Tibial artery (tissue), 4 donors: ENCODE measurements around the gene MTCH1.

Experiments
- DNase-seq, 2 donors: peaks; one replicate each; pipeline ENCODE4 v3.0.0-alpha.2; 2019
- H3K27ac ChIP-seq, 2 donors: fragments of 200-600 bp; sonication (generic) in 1 of 2; 1 replicate in 1 of 2; 2 replicates in 1 of 2; pipeline ENCODE4 v1.5.1; 2018 to 2019; ENCODE audit warnings: mild to moderate bottlenecking in 1 of 2
- H3K27me3 ChIP-seq, 2 donors: fragments of 200-600 bp; sonication (generic) in 1 of 2; one replicate each; pipeline versions ENCODE4 v1.5.1 to v1.6.0; 2016 to 2019
- H3K36me3 ChIP-seq, 3 donors: fragments of 200-600 bp; sonication (generic) in 2 of 3; one replicate each; pipeline ENCODE4 v1.5.1; 2016 to 2019; ENCODE audit warnings: mild to moderate bottlenecking in 2 of 3
- H3K4me1 ChIP-seq, 4 donors: fragments of 200-600 bp; sonication (generic) in 2 of 4; 1 replicate in 3 of 4; 2 replicates in 1 of 4; pipeline ENCODE4 v1.5.1; 2016 to 2019
- H3K4me3 ChIP-seq, 2 donors: fragments of 200-600 bp; sonication (generic) in 1 of 2; 1 replicate in 1 of 2; 2 replicates in 1 of 2; pipeline ENCODE4 v1.5.1; 2018 to 2019; ENCODE audit warnings: mild to moderate bottlenecking in 2 of 2
- H3K9me3 ChIP-seq, 3 donors: fragments of 200-600 bp; sonication (generic) in 1 of 3; one replicate each; pipeline ENCODE4 v1.5.1; 2016 to 2019
- CTCF ChIP-seq, 2 experiments: fragments of 200-600 bp in 1 of 2; fragments of 450-650 bp in 1 of 2; IDR thresholded peaks; one replicate each; pipeline ENCODE4 v1.5.1; 2017 to 2019; ENCODE audit warnings: antibody characterized with exemption in 2 of 2, mild to moderate bottlenecking in 1 of 2, moderate library complexity in 1 of 2
- intact Hi-C: fragments of 100-400 bp; cut with DNase I; formaldehyde crosslinking; loops from one replicate; pipeline ENCODE4 v1.15.0; 2023; ENCODE audit warnings: low total_unique reads

The MTCH1 gene

GRCh38 chr6:36920049-36920448, 65.9 kb downstream of the MTCH1 start:
- no peak overlapping the region for H3K4me3 ChIP-seq
- no peaks in the 10 kb centered on the region for H3K9me3 ChIP-seq
- no peak for TF ChIP-seq CTCF (IDR thresholded peaks at IDR 0.05)
- no peak overlapping the region for H3K27ac ChIP-seq
- intact Hi-C loops, result no loop called here
- peaks cover 19 to 92% (median 51%) of the 10 kb centered on the region in 3 donors for H3K36me3 ChIP-seq
- no peaks in the 10 kb centered on the region for H3K27me3 ChIP-seq
- DNase-seq, result no peak
- H3K4me1 ChIP-seq, result peaks cover 3 to 35% (median 21%) of the 10 kb centered on the region in 4 donors
